Subcutaneous adipose tissue (tissue), 4 donors: ENCODE data around the gene AFG1L. TPM values are rescaled to one million over a fixed set of nuclear protein-coding genes. Genes with fewer than 3 reads are reported as not detected.

ENCODE experiments used
- CTCF ChIP-seq: fragments of 450-650 bp; IDR thresholded peaks from one replicate; pipeline ENCODE4 v1.5.1; 2016; ENCODE audit warnings: low read depth, mild to moderate bottlenecking, control low read depth, antibody characterized with exemption, moderate library complexity
- total RNA-seq, 4 donors: library from RNA; depleted of rRNA; stranded (reverse); fragments of >200 nt; gene quantifications; one replicate each; pipeline ENCODE4 v1.1.0, GENCODE V29; 2016

AFG1L gene
- total RNA-seq, 4 donors from 2014 or later: 1.9 to 4.4 (median 2.9) TPM

- no peak for TF ChIP-seq CTCF
These were observed 267.7 kb downstream of the AFG1L start for GRCh38 chr6:108562503-108562993.

GRCh38 chr6:108563292-108563691, 268.4 kb downstream of the AFG1L start:
- no peak for TF ChIP-seq CTCF

- no peak for TF ChIP-seq CTCF
These were observed 269.3 kb downstream of the AFG1L start for GRCh38 chr6:108564178-108564577.

GRCh38 chr6:108565091-108565766, 270.4 kb downstream of the AFG1L start:
- TF ChIP-seq CTCF: no peak

- no peak for TF ChIP-seq CTCF
These were observed 271.0 kb downstream of the AFG1L start for GRCh38 chr6:108565893-108566292.

GRCh38 chr6:108566406-108566805, 271.6 kb downstream of the AFG1L start:
- TF ChIP-seq CTCF: no peak

- no peak for TF ChIP-seq CTCF
These were observed 273.2 kb downstream of the AFG1L start for GRCh38 chr6:108568101-108568500.
